Measurements from ENCODE around the gene GRAMD2A.

- TF ChIP-seq POLR2A (IDR thresholded peaks at IDR 0.05; ENCODE audit: low read length) (no peak), GATA1 (IDR thresholded peaks at IDR 0.05; ENCODE audit: low read depth, low read length) (no peak)
Observed at GRCh38 chr15:72153269-72154000, 44.2 kb downstream of the GRAMD2A start.
